Natural killer cell (primary cell): Measurements from ENCODE around the gene CPSF6. TPM values are rescaled to one million over a fixed set of nuclear protein-coding genes. Genes with fewer than 3 reads are reported as not detected.

ENCODE experiments used
- ATAC-seq, 3 donors: fragments of 150-1000 bp in 2 of 3; fragments of 200-7000 bp in 1 of 3; cut with Tn5 transposase; 1 replicate in 1 of 3; 2 replicates in 2 of 3; pipeline ENCODE4 v1.10.0; 2021; ENCODE audit warnings: mild to moderate bottlenecking in 2 of 3, moderate library complexity in 2 of 3
- DNase-seq, 2 donors: peaks; one replicate each; pipeline versions ENCODE4 v3.0.0 to v3.0.0-alpha.2; 2013 to 2021; ENCODE audit warnings: mixed read lengths in 1 of 2
- H3K27ac ChIP-seq: one replicate; pipeline ENCODE4 v1.5.1; 2013; ENCODE audit warnings: mild to moderate bottlenecking, low read length
- H3K27me3 ChIP-seq: one replicate; pipeline ENCODE4 v1.6.1; 2013; ENCODE audit warnings: low read length; ENCODE audit not compliant: control insufficient read depth, insufficient read depth
- H3K36me3 ChIP-seq: one replicate; pipeline ENCODE4 v1.6.1; 2013; ENCODE audit warnings: low read length; ENCODE audit not compliant: control insufficient read depth, insufficient read depth
- H3K4me1 ChIP-seq: one replicate; pipeline ENCODE4 v1.6.1; 2013; ENCODE audit warnings: low read length; ENCODE audit not compliant: control insufficient read depth, insufficient read depth
- H3K4me3 ChIP-seq: one replicate; pipeline ENCODE4 v1.5.1; 2013; ENCODE audit warnings: low read length
- H3K9me3 ChIP-seq: one replicate; pipeline ENCODE4 v1.6.1; 2013; ENCODE audit warnings: low read length; ENCODE audit not compliant: control insufficient read depth, insufficient read depth
- H3K27ac Mint-ChIP-seq, 2 donors: one replicate each; pipeline ENCODE4 v1.8.0; 2022; ENCODE audit warnings: mild to moderate bottlenecking in 2 of 2, mixed read lengths in 2 of 2, moderate library complexity in 1 of 2
- H3K27me3 Mint-ChIP-seq, 2 donors: one replicate each; pipeline ENCODE4 v1.8.0; 2022; ENCODE audit warnings: low read depth in 2 of 2, mixed read lengths in 2 of 2
- H3K36me3 Mint-ChIP-seq: one replicate; pipeline ENCODE4 v1.8.0; 2022; ENCODE audit warnings: mixed read lengths
- H3K4me1 Mint-ChIP-seq, 2 donors: one replicate each; pipeline ENCODE4 v1.8.0; 2022; ENCODE audit warnings: mixed read lengths in 2 of 2
- H3K4me3 Mint-ChIP-seq: one replicate; pipeline ENCODE4 v1.8.0; 2022; ENCODE audit warnings: mild to moderate bottlenecking, moderate library complexity, mixed read lengths
- H3K9me3 Mint-ChIP-seq, 2 donors: one replicate each; pipeline ENCODE4 v1.8.0; 2022; ENCODE audit warnings: mixed read lengths in 2 of 2
- WGBS: methylation state at CpG from one replicate; pipeline ENCODE4 v1.1.7; 2013; ENCODE audit warnings: missing lambda C conversion rate; ENCODE audit not compliant: insufficient coverage; 5-methylcytosine and 5-hydroxymethylcytosine counted together
- intact Hi-C: fragments of 100-400 bp; cut with micrococcal nuclease; formaldehyde crosslinking; loops from one replicate; pipeline ENCODE4 v1.14.2; 2022
- total RNA-seq, 4 donors: library from RNA; stranded (reverse); fragments of 120-200 nt in 1 of 4; gene quantifications; one replicate each; pipeline versions ENCODE4 v1.2.3 to v1.2.4, GENCODE V29; 2013 to 2022
- TF ChIP-seq, protein P1 (sequence below): fragments of 200-600 bp; IDR thresholded peaks from one replicate; pipeline ENCODE4 v1.8.0; 2022; ENCODE audit warnings: antibody characterized with exemption

The CPSF6 gene
- total RNA-seq, 3 donors from 2014 or later (not counting 1 experiment from before 2014, with no cell fraction given) = 88.5 to 99.4 (median 95.4) TPM

- no peaks in the 10 kb centered on the region for H3K27me3 Mint-ChIP-seq
- TF ChIP-seq, protein P1, sequence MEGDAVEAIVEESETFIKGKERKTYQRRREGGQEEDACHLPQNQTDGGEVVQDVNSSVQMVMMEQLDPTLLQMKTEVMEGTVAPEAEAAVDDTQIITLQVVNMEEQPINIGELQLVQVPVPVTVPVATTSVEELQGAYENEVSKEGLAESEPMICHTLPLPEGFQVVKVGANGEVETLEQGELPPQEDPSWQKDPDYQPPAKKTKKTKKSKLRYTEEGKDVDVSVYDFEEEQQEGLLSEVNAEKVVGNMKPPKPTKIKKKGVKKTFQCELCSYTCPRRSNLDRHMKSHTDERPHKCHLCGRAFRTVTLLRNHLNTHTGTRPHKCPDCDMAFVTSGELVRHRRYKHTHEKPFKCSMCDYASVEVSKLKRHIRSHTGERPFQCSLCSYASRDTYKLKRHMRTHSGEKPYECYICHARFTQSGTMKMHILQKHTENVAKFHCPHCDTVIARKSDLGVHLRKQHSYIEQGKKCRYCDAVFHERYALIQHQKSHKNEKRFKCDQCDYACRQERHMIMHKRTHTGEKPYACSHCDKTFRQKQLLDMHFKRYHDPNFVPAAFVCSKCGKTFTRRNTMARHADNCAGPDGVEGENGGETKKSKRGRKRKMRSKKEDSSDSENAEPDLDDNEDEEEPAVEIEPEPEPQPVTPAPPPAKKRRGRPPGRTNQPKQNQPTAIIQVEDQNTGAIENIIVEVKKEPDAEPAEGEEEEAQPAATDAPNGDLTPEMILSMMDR = no peak
- H3K9me3 Mint-ChIP-seq = no peaks in the 10 kb centered on the region
- intact Hi-C loops = no loop called here
- H3K27me3 ChIP-seq = no peaks in the 10 kb centered on the region
- H3K9me3 ChIP-seq = no peaks in the 10 kb centered on the region
- no peak for ATAC-seq
- H3K36me3 ChIP-seq = no peaks in the 10 kb centered on the region
- peak in 1 of 2 donors; percentile 67 for DNase-seq
- H3K4me1 Mint-ChIP-seq = peaks cover 44 to 51% of the 10 kb centered on the region in 2 donors
- peak overlapping the region; percentile 100 for H3K4me3 Mint-ChIP-seq
- no peaks in the 10 kb centered on the region for H3K36me3 Mint-ChIP-seq
- peak overlapping the region; percentile 96 to 98 for H3K27ac Mint-ChIP-seq
- WGBS = 0% methylated on average over 8 of the region's 11 CpGs
- peaks cover 22% of the 10 kb centered on the region for H3K4me1 ChIP-seq
- peak overlapping the region; percentile 95 for H3K4me3 ChIP-seq
- peak overlapping the region; percentile 91 for H3K27ac ChIP-seq
Observed at GRCh38 chr12:69240631-69240995, 1.2 kb downstream of the CPSF6 start.

- ATAC-seq = no peak
- Mint-ChIP-seq H3K4me3 (peak overlapping the region; percentile 100), H3K27ac (peak overlapping the region in 1 of 2 donors; percentile 96), H3K4me1 (peaks cover 50 to 61% of the 10 kb centered on the region in 2 donors), H3K36me3 (no peaks in the 10 kb centered on the region), H3K27me3 (no peaks in the 10 kb centered on the region), H3K9me3 (no peaks in the 10 kb centered on the region)
- Histone ChIP-seq H3K36me3 (no peaks in the 10 kb centered on the region), H3K4me3 (no peak overlapping the region), H3K4me1 (peaks cover 22% of the 10 kb centered on the region), H3K27ac (no peak overlapping the region), H3K27me3 (no peaks in the 10 kb centered on the region), H3K9me3 (no peaks in the 10 kb centered on the region)
- intact Hi-C loops = no loop called here
- TF ChIP-seq, protein P1 = no peak
- DNase-seq = no peak
- WGBS = 43% methylated on average over 1 of the region's 5 CpGs
Observed at GRCh38 chr12:69241438-69242092, 2.2 kb downstream of the CPSF6 start.

GRCh38 chr12:69243099-69244084, 4.0 kb downstream of the CPSF6 start:
- WGBS = 57% methylated on average over 2 of the region's 7 CpGs
- no peaks in the 10 kb centered on the region for H3K27me3 ChIP-seq
- intact Hi-C loops = no loop called here
- Mint-ChIP-seq H3K4me1 (peaks cover 62 to 79% of the 10 kb centered on the region in 2 donors), H3K27ac (peak overlapping the region; percentile 43 to 96), H3K36me3 (no peaks in the 10 kb centered on the region), H3K9me3 (no peaks in the 10 kb centered on the region), H3K27me3 (no peaks in the 10 kb centered on the region), H3K4me3 (peak overlapping the region; percentile 13)
- TF ChIP-seq, protein P1 = no peak
- peaks cover 22% of the 10 kb centered on the region for H3K4me1 ChIP-seq
- no peak for ATAC-seq
- H3K27ac ChIP-seq = peak overlapping the region; percentile 16
- DNase-seq = peak in 1 of 2 donors; percentile 31
- no peak overlapping the region for H3K4me3 ChIP-seq
- no peaks in the 10 kb centered on the region for H3K9me3 ChIP-seq
- H3K36me3 ChIP-seq = no peaks in the 10 kb centered on the region
